DMS53 treated with DMSO at 0.1 percent for 48 hours (cell line): ENCODE results near the gene CAPN2.

Source experiments
- DNase-seq: peaks from one replicate; lab custom pipeline; 2025; ENCODE audit not compliant: unreplicated experiment; lab: John Stamatoyannopoulos, UW

Gene CAPN2

GRCh38 chr1:223702735-223703667 is 9.3 kb upstream of the CAPN2 start:
- DNase-seq = peak; percentile 66

GRCh38 chr1:223703668-223704013 is 8.7 kb upstream of the CAPN2 start:
- DNase-seq = no peak

DNA sequence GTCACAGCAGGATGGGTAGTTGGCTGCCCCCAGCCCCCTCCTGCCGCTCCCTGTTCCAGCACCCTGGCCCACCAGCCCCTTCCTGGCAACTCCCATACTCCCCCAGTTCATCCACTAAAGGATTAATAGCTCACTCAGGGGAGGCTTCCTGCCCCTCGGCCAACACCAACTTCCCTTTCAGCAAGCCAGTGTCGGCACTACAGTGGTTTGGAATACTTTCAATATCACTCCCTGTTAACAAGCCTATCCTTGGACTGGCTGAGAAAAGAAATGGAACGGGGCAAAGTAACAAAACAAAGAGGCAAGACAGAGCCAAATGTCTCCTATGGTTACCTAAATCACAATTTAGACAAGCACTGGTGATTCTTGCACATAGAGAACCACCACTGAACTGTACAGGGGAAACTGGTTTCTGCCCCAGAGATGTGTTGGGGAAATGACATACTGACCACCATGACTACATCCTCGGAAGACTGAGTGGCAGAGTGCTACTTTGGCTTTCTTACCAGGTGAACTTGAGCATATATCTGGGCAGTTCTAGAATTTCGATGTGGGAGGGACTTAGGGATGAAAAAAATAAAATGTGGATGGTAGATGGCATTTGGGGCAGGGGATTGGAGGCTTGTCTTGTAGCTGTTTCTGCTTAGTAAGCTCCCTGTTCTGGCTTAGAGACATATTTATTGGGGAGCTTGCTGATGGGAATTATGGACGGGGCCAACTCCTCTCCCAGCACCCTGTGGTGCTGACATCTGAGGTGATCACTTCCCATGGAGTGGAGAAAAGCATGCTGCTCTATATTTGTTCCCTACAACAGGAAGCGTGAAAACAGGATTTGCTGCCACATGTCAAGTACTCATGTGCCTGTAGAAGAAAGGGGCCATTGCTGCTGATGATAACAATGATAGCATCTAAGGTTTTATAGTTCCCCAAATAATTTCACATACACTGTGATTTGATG is 7.1 kb upstream of the CAPN2 start:
- DNase-seq = peak; percentile 27

- peak; percentile 77 for DNase-seq
Observed at GRCh38 chr1:223706077-223706973, 6.0 kb upstream of the CAPN2 start.

GRCh38 chr1:223707256-223708000 is 4.9 kb upstream of the CAPN2 start:
- DNase-seq = peak; percentile 99

DNA sequence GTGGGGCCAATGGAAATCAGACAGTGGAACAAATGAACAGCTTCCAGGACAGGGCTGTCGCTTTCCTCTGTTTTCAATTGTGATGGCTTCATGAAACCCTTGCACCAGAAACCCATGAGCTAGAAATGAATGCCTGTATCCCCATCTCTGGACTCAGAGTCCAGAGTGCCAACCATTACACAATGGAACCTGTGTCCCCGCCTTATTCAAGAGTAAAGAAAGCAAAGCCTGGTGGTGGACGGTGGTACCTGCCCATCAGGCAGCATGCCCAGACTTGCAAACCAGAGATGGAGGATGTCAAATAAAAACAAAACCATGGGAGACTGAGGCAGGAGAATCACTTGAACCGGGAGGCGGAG is 4.4 kb upstream of the CAPN2 start:
- DNase-seq = peak; percentile 92

GRCh38 chr1:223708651-223709268 is 3.6 kb upstream of the CAPN2 start:
- DNase-seq = no peak

- DNase-seq = no peak
Observed at GRCh38 chr1:223709598-223709997, 2.7 kb upstream of the CAPN2 start.

- DNase-seq = no peak
Observed at GRCh38 chr1:223710179-223711133, 1.9 kb upstream of the CAPN2 start.

GRCh38 chr1:223711173-223711572 is 1.2 kb upstream of the CAPN2 start:
- no peak for DNase-seq

DNA sequence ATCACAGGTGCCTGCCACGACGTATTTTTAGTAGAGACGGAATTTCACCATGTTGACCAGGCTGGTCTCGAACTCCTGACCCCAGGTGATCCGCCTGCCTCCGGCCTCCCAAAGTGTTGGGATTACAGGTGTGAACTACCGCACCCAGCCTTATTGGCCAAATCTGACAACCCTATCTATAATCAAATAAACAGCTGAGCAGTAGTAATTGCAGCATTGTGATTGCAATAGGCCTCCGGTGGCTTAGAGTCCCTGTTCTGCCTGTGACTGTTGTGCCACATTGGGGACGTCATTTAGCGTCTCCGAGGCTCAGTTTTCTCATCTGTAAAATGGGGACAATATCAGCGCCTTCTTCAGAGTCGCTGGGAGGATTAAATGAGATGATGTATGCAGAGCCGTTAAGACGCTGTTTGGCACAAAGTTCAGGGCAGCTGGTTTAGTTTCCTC is 569 bp upstream of the CAPN2 start:
- no peak for DNase-seq

DNA sequence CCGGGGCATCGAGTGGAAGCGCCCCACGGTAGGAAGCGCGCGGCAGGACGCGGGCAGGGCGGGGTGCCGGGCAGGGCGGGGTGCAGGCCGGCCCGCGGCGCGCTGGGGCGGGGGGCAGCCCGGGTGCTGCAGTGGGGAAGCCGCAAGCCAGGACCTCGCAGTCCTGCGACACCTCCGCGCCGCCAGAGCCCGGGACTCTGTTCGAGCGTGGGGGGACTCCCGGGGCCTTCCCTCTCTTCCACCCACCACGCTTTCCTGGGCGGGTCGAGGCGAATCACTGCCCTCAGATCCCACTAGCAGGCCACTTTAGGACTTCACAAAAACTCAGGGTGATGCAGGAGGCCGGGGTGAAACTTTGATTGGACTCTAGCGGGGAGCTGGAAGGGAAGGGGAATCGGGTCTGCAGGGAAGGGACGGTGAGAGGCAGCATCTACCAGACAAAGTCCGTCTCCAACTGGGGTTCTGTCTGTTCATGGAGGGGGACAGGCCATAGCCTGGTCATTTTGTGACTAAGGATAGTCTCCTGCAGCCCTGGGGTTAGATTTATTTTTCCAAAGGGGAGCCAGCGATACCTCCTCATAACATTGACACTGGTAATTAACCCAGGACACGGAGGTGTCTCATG is 623 bp downstream of the CAPN2 start:
- no peak for DNase-seq

DNA sequence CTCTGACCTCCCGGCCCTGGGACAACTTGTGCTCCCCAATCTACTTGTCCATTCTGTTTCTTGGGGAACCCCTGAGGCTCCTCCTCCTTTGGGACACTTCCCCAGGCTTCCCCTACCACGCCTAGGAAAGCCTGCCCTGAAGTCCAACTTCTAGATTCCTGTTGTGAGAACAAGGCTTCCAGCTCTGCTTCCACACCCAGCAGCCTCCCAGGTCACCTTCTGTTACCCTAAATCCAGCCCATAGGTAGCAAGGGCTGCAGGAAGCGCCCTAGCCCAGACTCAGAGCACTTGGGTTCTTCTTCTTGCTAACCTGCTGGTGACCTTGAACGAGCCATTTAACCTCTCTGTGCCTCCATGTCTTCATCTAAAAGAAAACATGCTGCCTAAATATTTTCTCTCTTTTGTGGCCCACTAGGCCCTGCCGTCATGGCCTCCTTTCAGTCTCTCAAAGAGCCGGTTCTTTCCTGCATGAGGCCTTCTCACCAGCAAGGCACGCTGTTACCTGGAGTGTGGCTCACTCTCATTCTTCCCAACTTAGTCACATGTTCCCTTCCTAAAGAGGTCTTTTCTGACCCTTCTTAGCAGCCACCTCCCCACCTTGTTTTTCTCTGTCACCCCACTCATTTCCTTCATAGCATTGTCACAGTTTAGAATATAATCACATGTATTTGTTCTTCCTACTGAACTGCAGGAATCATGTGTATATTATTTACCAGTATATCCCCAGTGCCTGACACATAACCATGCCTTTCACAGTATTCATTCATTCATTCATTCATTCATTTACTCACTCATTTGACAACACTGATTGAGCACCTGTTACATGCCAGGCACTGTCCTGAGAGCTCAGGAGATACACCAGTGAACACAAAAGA is 1.4 kb downstream of the CAPN2 start:
- DNase-seq = peak; percentile 53

DNA sequence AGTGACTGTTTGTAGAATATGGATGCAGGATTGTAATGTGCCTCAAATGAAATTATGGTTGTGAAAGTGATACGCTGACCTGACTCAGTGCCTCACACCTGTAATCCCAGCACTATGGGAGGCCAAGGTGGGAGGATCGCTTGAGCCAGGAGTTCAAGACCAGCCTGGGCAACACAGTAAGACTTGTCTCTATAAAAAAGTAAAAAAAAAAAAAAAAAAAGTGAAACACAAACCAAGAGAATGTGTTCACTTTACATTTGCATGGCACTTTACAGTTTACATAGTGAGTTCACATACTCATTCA is 2.0 kb downstream of the CAPN2 start:
- no peak for DNase-seq

- DNase-seq = peak; percentile 87
Observed at GRCh38 chr1:223714849-223715603, 2.7 kb downstream of the CAPN2 start.

GRCh38 chr1:223715604-223716172 is 3.3 kb downstream of the CAPN2 start:
- no peak for DNase-seq
